Right lobe of liver (tissue), 6 donors: ENCODE results near the gene VSX1. TPM values are rescaled to one million over a fixed set of nuclear protein-coding genes. Genes with fewer than 3 reads are reported as not detected.

ENCODE experiments used
- ATAC-seq, 4 donors: fragments of 200-7000 bp; cut with Tn5 transposase; one replicate each; pipeline ENCODE4 v1.9.1; 2020; ENCODE audit warnings: mild to moderate bottlenecking in 4 of 4, moderate library complexity in 4 of 4
- DNase-seq, 3 donors: peaks; one replicate each; pipeline ENCODE4 v3.0.0-alpha.2; 2020
- H3K27ac ChIP-seq, 3 donors: fragments of 200-600 bp; one replicate each; pipeline ENCODE4 v1.8.0; 2022
- H3K27me3 ChIP-seq, 2 donors: fragments of 200-600 bp; one replicate each; pipeline ENCODE4 v1.8.0; 2022
- H3K36me3 ChIP-seq, 4 donors: fragments of 200-600 bp; sonication (generic) in 1 of 4; one replicate each; pipeline versions ENCODE4 v1.5.1 to v1.8.0; 2017 to 2022; ENCODE audit warnings: control low read depth in 1 of 4
- H3K4me1 ChIP-seq, 4 donors: fragments of 200-600 bp; sonication (generic) in 1 of 4; one replicate each; pipeline versions ENCODE4 v1.5.1 to v1.8.0; 2017 to 2022; ENCODE audit warnings: control low read depth in 1 of 4
- H3K4me3 ChIP-seq, 3 donors: fragments of 200-600 bp; one replicate each; pipeline ENCODE4 v1.8.0; 2022
- H3K9me3 ChIP-seq, 4 donors: fragments of 200-600 bp; sonication (generic) in 1 of 4; one replicate each; pipeline versions ENCODE4 v1.5.1 to v1.8.0; 2017 to 2022; ENCODE audit warnings: control low read depth in 1 of 4
- POLR2A ChIP-seq: fragments of 450-650 bp; IDR thresholded peaks from one replicate; pipeline ENCODE4 v1.6.1; 2017; ENCODE audit warnings: antibody characterized with exemption, mild to moderate bottlenecking
- WGBS: methylation state at CpG from one replicate; pipeline ENCODE4 v1.1.6; 2018; ENCODE audit warnings: low coverage, low lambda C conversion rate; ENCODE audit not compliant: insufficient coverage; ENCODE audit errors: missing lambda C conversion rate; 5-methylcytosine and 5-hydroxymethylcytosine counted together
- intact Hi-C, 2 donors: fragments of 100-400 bp; cut with DNase I; formaldehyde crosslinking; loops; one replicate each; pipeline versions ENCODE4 v1.11.2 to v1.14.1; 2022
- total RNA-seq, 6 experiments: library from RNA; depleted of rRNA in 2 of 6; stranded (reverse); fragments of >200 nt in 2 of 6; fragmentation: NEBNext Ultra II Directional in 3 of 6; extraction: Animal tissue kit (Norgen Biotek cat#: 25700) in 3 of 6; gene quantifications; one replicate each; pipeline versions ENCODE4 v1.1.0 to v1.2.4, GENCODE V29; 2016 to 2023
- TF ChIP-seq, protein P1 (sequence below), 4 donors: fragments of 200-600 bp in 3 of 4; fragments of 450-650 bp in 1 of 4; IDR thresholded peaks; one replicate each; pipeline versions ENCODE4 v1.5.1 to v1.8.0; 2016 to 2022; ENCODE audit warnings: antibody characterized with exemption in 4 of 4, mild to moderate bottlenecking in 2 of 4
- donor health status: DM: no; HTN: yes; CAD: no.
- donor health status: DM: no; HTN: no; CAD: no.
- donor health status: DM: no; HTN: no; CAD: no.
- donor health status: DM: no; HTN: yes; CAD: no.
- donor health status: DM: no; HTN: yes; CAD: no.

VSX1 gene
- total RNA-seq, 6 experiments from 2014 or later: 0.25 to 0.73 TPM; not detected in 4

- intact Hi-C loops: loop anchor here (5.0 kb wide), 2 partner anchors 41 to 56 kb away; partner anchors contain the start of gene APMAP (in 1 of the 2)
- DNase-seq (peak; percentile 27 to 87 (median 72)), ATAC-seq (peak in 3 of 4 donors; percentile 8 to 41 (median 13))
- H3K27ac ChIP-seq: no peak overlapping the region
- H3K4me1 ChIP-seq: peaks cover 3 to 83% (median 21%) of the 10 kb centered on the region in 4 donors
- H3K9me3 ChIP-seq: no peaks in the 10 kb centered on the region
- no peak overlapping the region for H3K4me3 ChIP-seq
- TF ChIP-seq POLR2A: no peak
- TF ChIP-seq, protein P1, sequence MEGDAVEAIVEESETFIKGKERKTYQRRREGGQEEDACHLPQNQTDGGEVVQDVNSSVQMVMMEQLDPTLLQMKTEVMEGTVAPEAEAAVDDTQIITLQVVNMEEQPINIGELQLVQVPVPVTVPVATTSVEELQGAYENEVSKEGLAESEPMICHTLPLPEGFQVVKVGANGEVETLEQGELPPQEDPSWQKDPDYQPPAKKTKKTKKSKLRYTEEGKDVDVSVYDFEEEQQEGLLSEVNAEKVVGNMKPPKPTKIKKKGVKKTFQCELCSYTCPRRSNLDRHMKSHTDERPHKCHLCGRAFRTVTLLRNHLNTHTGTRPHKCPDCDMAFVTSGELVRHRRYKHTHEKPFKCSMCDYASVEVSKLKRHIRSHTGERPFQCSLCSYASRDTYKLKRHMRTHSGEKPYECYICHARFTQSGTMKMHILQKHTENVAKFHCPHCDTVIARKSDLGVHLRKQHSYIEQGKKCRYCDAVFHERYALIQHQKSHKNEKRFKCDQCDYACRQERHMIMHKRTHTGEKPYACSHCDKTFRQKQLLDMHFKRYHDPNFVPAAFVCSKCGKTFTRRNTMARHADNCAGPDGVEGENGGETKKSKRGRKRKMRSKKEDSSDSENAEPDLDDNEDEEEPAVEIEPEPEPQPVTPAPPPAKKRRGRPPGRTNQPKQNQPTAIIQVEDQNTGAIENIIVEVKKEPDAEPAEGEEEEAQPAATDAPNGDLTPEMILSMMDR (IDR thresholded peaks at IDR 0.05): no peak
- H3K27me3 ChIP-seq: no peaks in the 10 kb centered on the region
- 50% methylated on average over 2 of the region's 8 CpGs for WGBS
- H3K36me3 ChIP-seq: no peaks in the 10 kb centered on the region
These were observed 33.4 kb downstream of the VSX1 start for GRCh38 chr20:25048519-25048952.

DNA sequence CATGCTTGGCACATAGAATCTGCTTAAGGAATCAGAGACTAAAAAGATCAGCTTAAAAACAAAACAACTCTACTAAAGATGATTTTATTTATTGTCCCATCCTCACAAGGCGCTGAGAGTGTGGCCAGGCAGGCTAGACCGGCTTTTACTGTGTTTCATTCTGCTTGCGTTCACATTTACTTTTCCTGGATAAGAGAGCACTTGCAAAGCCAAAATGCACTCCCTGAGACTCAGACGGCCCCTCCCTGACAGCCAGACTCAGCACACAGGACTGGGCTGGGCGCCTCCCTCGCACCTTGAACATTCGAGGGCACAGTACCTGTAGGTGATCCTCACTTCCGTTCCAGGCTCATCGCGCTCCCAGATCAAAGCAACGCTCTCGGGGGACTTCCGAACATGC lies 34.2 kb downstream of the VSX1 start:
- no peaks in the 10 kb centered on the region for H3K9me3 ChIP-seq
- no peaks in the 10 kb centered on the region for H3K36me3 ChIP-seq
- ATAC-seq (no peak), DNase-seq (peak in 2 of 3 donors; percentile 11 to 48)
- H3K27me3 ChIP-seq: no peaks in the 10 kb centered on the region
- no peak overlapping the region for H3K27ac ChIP-seq
- intact Hi-C loops: loop anchor here (5.0 kb wide), 2 partner anchors 40 to 55 kb away; partner anchors contain the start of gene APMAP (in 1 of the 2)
- TF ChIP-seq, protein P1 (IDR thresholded peaks at IDR 0.05): no peak
- TF ChIP-seq POLR2A: no peak
- no peak overlapping the region for H3K4me3 ChIP-seq
- WGBS: 89% methylated on average over 9 of the region's 13 CpGs
- peaks cover 3 to 83% (median 21%) of the 10 kb centered on the region in 4 donors for H3K4me1 ChIP-seq

GRCh38 chr20:25046736-25047666 lies 34.9 kb downstream of the VSX1 start:
- no peak for TF ChIP-seq POLR2A
- TF ChIP-seq, protein P1 (IDR thresholded peaks at IDR 0.05): no peak
- WGBS: 75% methylated on average over 6 of the region's 21 CpGs
- no peaks in the 10 kb centered on the region for H3K9me3 ChIP-seq
- H3K36me3 ChIP-seq: no peaks in the 10 kb centered on the region
- H3K4me1 ChIP-seq: peaks cover 2 to 80% (median 23%) of the 10 kb centered on the region in 4 donors
- no peak overlapping the region for H3K27ac ChIP-seq
- no peak overlapping the region for H3K4me3 ChIP-seq
- peak in 2 of 3 donors; percentile 16 to 55 for DNase-seq
- ATAC-seq: no peak
- no peaks in the 10 kb centered on the region for H3K27me3 ChIP-seq
- intact Hi-C loops: loop anchor here (5.0 kb wide), 2 partner anchors 40 to 55 kb away; partner anchors contain the start of gene APMAP (in 1 of the 2)

- ATAC-seq: peak; percentile 75 to 83 (median 80)
- peaks cover 0 to 77% (median 23%) of the 10 kb centered on the region in 4 donors for H3K4me1 ChIP-seq
These were observed 35.7 kb downstream of the VSX1 start for GRCh38 chr20:25046181-25046641.

More at GRCh38 chr20:25046181-25046641, 35.7 kb downstream of the VSX1 start:
- Histone ChIP-seq H3K36me3 (no peaks in the 10 kb centered on the region), H3K27me3 (no peaks in the 10 kb centered on the region), H3K4me3 (no peak overlapping the region), H3K27ac (peak overlapping the region in 1 of 3 donors; percentile 50), H3K9me3 (no peaks in the 10 kb centered on the region)
- DNase-seq: peak; percentile 79 to 93 (median 91)
- intact Hi-C loops: loop anchor here (5.0 kb wide), 2 partner anchors 39 to 54 kb away; partner anchors contain the start of gene APMAP (in 1 of the 2)
- 39% methylated on average over 3 of the region's 14 CpGs for WGBS
- TF ChIP-seq POLR2A: no peak
